ENCODE results near the gene AQP6.

DNA sequence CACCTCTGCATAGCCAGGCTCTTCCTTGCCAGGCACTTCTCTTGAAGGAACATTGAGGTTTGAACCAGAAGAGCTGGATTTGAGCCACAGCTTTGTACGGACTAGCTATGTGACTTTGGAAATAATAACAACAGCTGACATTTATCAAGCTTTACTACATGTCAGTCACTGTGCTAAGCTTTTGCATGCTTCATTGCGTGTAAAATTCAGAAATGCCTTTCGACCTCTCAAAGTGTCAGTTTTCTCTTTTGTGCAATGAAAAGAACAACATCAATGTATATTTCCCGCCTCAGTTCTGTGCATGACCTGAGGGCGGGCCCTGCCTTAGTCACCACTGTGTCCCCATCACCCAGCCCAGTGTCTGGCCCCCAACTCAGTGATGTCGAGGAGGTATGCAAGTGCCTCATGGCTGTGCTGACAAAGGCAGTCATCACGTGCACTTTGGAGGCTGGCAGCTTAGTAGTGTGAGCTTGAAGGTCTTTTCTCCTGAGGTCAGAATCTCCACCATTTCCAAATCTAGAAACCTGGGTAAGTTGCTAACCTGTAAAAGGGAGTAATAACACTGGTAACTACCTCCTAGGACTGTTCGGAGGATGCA is 40.1 kb upstream of the AQP6 start:
- TF ChIP-seq, protein P1, sequence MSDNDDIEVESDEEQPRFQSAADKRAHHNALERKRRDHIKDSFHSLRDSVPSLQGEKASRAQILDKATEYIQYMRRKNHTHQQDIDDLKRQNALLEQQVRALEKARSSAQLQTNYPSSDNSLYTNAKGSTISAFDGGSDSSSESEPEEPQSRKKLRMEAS (IDR thresholded peaks at IDR 0.05; ENCODE audit: insufficient read depth, insufficient read length), result no peak
- TF ChIP-seq EZH2 (IDR thresholded peaks at IDR 0.05; ENCODE audit: borderline replicate concordance, low read depth, low read length, severe bottlenecking) (no peak), POLR2A (IDR thresholded peaks at IDR 0.05; ENCODE audit: low read depth, low read length) (no peak), MYC (IDR thresholded peaks at IDR 0.05; ENCODE audit: low read depth, low read length) (no peak), GATA2 (IDR thresholded peaks at IDR 0.05; ENCODE audit: insufficient read depth, insufficient read length, low read depth, low read length) (no peak)
- TF ChIP-seq, protein P2, sequence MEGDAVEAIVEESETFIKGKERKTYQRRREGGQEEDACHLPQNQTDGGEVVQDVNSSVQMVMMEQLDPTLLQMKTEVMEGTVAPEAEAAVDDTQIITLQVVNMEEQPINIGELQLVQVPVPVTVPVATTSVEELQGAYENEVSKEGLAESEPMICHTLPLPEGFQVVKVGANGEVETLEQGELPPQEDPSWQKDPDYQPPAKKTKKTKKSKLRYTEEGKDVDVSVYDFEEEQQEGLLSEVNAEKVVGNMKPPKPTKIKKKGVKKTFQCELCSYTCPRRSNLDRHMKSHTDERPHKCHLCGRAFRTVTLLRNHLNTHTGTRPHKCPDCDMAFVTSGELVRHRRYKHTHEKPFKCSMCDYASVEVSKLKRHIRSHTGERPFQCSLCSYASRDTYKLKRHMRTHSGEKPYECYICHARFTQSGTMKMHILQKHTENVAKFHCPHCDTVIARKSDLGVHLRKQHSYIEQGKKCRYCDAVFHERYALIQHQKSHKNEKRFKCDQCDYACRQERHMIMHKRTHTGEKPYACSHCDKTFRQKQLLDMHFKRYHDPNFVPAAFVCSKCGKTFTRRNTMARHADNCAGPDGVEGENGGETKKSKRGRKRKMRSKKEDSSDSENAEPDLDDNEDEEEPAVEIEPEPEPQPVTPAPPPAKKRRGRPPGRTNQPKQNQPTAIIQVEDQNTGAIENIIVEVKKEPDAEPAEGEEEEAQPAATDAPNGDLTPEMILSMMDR (IDR thresholded peaks at IDR 0.05; ENCODE audit: extremely low read depth in 1 of 2, insufficient read depth in 1 of 2, low read depth in 1 of 2, low read length in 2 of 2), result no peak

Data from endothelial cell of umbilical vein (primary cell).